ENCODE results near the gene HACD2. TPM values are rescaled to one million over a fixed set of nuclear protein-coding genes. Genes with fewer than 3 reads are reported as not detected.

HACD2 gene
- total and polyA plus RNA-seq, 8 donors, result 5.3 to 36.0 (median 14.4) TPM

GRCh38 chr3:123444023-123444422 is 140.8 kb downstream of the HACD2 start:
- peak in 1 of 2 donors; percentile 65 for DNase-seq
- TF ChIP-seq CTCF (IDR thresholded peaks at IDR 0.05), result no peak
- TF ChIP-seq POLR2A (IDR thresholded peaks at IDR 0.05), result no peak
- TF ChIP-seq POLR2AphosphoS5 (IDR thresholded peaks at IDR 0.05), result no peak
- no peak for TF ChIP-seq EP300 (IDR thresholded peaks at IDR 0.05)
- WGBS, 5 donors, result 47 to 67% (median 54%) methylated on average over 6 of the region's 6 CpGs
- no peaks in the 10 kb centered on the region for H3K36me3 ChIP-seq
- peaks cover 0 to 40% (median 21%) of the 10 kb centered on the region in 3 donors for H3K27me3 ChIP-seq
- H3K9me3 ChIP-seq, result no peaks in the 10 kb centered on the region
- H3K27ac ChIP-seq, result peak overlapping the region in 4 of 5 donors; percentile 37 to 89 (median 63)
- H3K4me1 ChIP-seq, result peaks cover 9 to 42% (median 16%) of the 10 kb centered on the region in 4 donors
- peak overlapping the region; percentile 20 to 78 (median 54) for H3K4me3 ChIP-seq
- intact Hi-C loops (cut with DNase I; ENCODE audit: low total_unique reads), result no loop called here

GRCh38 chr3:123442908-123443307 is 141.9 kb downstream of the HACD2 start:
- H3K27me3 ChIP-seq, result peaks cover 0 to 30% (median 11%) of the 10 kb centered on the region in 3 donors
- DNase-seq, result no peak
- peak overlapping the region in 3 of 5 donors; percentile 16 to 89 (median 88) for H3K27ac ChIP-seq
- no peak for TF ChIP-seq POLR2AphosphoS5 (IDR thresholded peaks at IDR 0.05)
- H3K9me3 ChIP-seq, result no peaks in the 10 kb centered on the region
- no peak overlapping the region for H3K4me3 ChIP-seq
- intact Hi-C loops (cut with DNase I; ENCODE audit: low total_unique reads), result no loop called here
- peaks cover 0 to 32% (median 11%) of the 10 kb centered on the region in 4 donors for H3K4me1 ChIP-seq
- 80 to 90% (median 85%) methylated on average over 7 of the region's 7 CpGs for WGBS, 5 donors
- H3K36me3 ChIP-seq, result no peaks in the 10 kb centered on the region

- Histone ChIP-seq H3K27me3 (peaks cover 0 to 22% (median 5%) of the 10 kb centered on the region in 3 donors), H3K27ac (peak overlapping the region in 4 of 5 donors; percentile 16 to 89 (median 60))
- 71 to 88% (median 84%) methylated on average over 5 to 9 of the region's 9 CpGs for WGBS, 5 donors
Measured at GRCh38 chr3:123442125-123442524, 142.7 kb downstream of the HACD2 start.

More at GRCh38 chr3:123442125-123442524, 142.7 kb downstream of the HACD2 start:
- no peaks in the 10 kb centered on the region for H3K36me3 ChIP-seq
- H3K4me1 ChIP-seq, result peaks cover 0 to 32% (median 14%) of the 10 kb centered on the region in 4 donors
- intact Hi-C loops (cut with DNase I; ENCODE audit: low total_unique reads), result no loop called here
- no peak for TF ChIP-seq POLR2AphosphoS5 (IDR thresholded peaks at IDR 0.05)
- TF ChIP-seq POLR2A (IDR thresholded peaks at IDR 0.05), result no peak
- no peak for TF ChIP-seq CTCF (IDR thresholded peaks at IDR 0.05)
- TF ChIP-seq EP300 (IDR thresholded peaks at IDR 0.05), result no peak
- no peak overlapping the region for H3K4me3 ChIP-seq
- no peaks in the 10 kb centered on the region for H3K9me3 ChIP-seq
- DNase-seq, result no peak

Other genes starting within 250 kb of the HACD2 start
- 10 to 100 TPM in 4 of 5 donors, 1 to 10 TPM in 1; 6.1 to 79.9 (median 28.3) TPM for gene ADCY5, start 136.0 kb downstream of the HACD2 start, total RNA-seq
- 10 to 100 TPM in 1 of 3 donors, 1 to 10 TPM in 2; 1.8 to 13.1 (median 2.7) TPM for gene ADCY5, start 136.0 kb downstream of the HACD2 start, polyA plus RNA-seq

All from stomach (tissue), 9 donors.